ENCODE results near the gene ZEB2.

Gene ZEB2

GRCh38 chr2:144343145-144343544 is 176.8 kb downstream of the ZEB2 start:
- no peak for DNase-seq

GRCh38 chr2:144341538-144341937 is 178.4 kb downstream of the ZEB2 start:
- DNase-seq: no peak

- DNase-seq: no peak
Observed at GRCh38 chr2:144339048-144339447, 180.9 kb downstream of the ZEB2 start.

- DNase-seq: no peak
Observed at GRCh38 chr2:144334551-144334950, 185.4 kb downstream of the ZEB2 start.

Measured in DMS79 (cell line).